Activated CD4-positive, alpha-beta T cell treated with anti-CD3 and anti-CD28 coated beads, Interleukin-2, amount 10 ng/mL, durations not matched to agents 24 days and 14 days (primary cell): Measurements from ENCODE around the gene LEMD1. TPM values are rescaled to one million over a fixed set of nuclear protein-coding genes. Genes with fewer than 3 reads are reported as not detected.
A peak's percentile ranks its signal among the peaks of the same experiment; 100 is the strongest.
"Not testable (repeated sequence)": the region's sequence is repeated elsewhere in the genome, so short reads cannot be mapped to it uniquely, and the experiment has no call there.

Experiments used
- DNase-seq: peaks from one replicate; pipeline ENCODE4 v3.0.0; 2022
- H3K27ac Mint-ChIP-seq: one replicate; pipeline ENCODE4 v1.8.0; 2022; ENCODE audit warnings: mild to moderate bottlenecking, mixed read lengths
- H3K27me3 Mint-ChIP-seq: one replicate; pipeline ENCODE4 v1.8.0; 2022; ENCODE audit warnings: mixed read lengths
- H3K36me3 Mint-ChIP-seq: one replicate; pipeline ENCODE4 v1.8.0; 2022; ENCODE audit warnings: low read depth, mild to moderate bottlenecking, mixed read lengths
- H3K4me1 Mint-ChIP-seq: one replicate; pipeline ENCODE4 v1.8.0; 2021; ENCODE audit warnings: mixed read lengths
- H3K4me3 Mint-ChIP-seq: one replicate; pipeline ENCODE4 v1.8.0; 2022; ENCODE audit warnings: mild to moderate bottlenecking, moderate library complexity, mixed read lengths
- H3K9me3 Mint-ChIP-seq: one replicate; pipeline ENCODE4 v1.8.0; 2021; ENCODE audit warnings: mixed read lengths
- intact Hi-C: fragments of 100-400 bp; cut with micrococcal nuclease; formaldehyde crosslinking; loops from one replicate; pipeline ENCODE4 v1.15.1; 2023
- total RNA-seq: library from RNA; stranded (reverse); gene quantifications from 2 replicates; pipeline ENCODE4 v1.2.3, GENCODE V29; 2022

Gene LEMD1
- total RNA-seq, 1 donor from 2014 or later = 0.47 TPM

DNA sequence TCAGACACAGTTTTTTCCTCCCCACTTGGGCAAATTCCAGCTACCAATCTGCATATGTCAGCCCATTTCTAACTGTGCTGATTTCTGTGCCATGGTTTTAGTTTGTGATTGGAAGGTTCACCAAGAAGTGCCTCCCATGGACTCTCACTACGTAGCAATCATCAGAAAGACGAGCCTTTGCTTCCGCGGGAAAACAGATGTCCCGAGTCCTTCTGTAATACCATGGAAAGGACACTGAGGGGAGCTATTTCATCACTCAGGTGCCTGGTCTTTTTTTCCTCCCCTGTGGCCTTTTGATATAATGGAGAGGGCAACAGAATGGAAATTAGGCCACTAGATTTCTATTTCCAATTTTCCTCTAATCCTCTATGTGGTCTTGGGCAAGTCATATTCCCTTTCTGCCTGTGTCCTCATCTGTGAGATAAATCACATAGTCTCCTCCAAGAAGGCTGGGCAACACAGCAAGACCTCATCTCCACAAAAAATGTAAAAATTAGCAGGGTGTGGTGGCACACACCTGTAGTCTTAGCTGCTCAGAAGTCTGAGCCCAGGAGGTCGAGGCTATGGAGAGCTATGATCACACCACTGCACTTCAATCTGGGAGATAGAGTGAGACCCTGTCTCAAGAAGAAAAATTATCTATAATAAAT, 24.8 kb downstream of the LEMD1 start:
- H3K4me1 Mint-ChIP-seq = no peaks in the 10 kb centered on the region
- DNase-seq = peak; percentile 71
- H3K9me3 Mint-ChIP-seq = no peaks in the 10 kb centered on the region
- no peak overlapping the region for H3K27ac Mint-ChIP-seq
- no peak overlapping the region for H3K4me3 Mint-ChIP-seq
- H3K27me3 Mint-ChIP-seq = peaks cover 30% of the 10 kb centered on the region
- H3K36me3 Mint-ChIP-seq = no peaks in the 10 kb centered on the region
- intact Hi-C loops = loop anchor here (1.0 to 2.0 kb wide), 2 partner anchors 88 to 128 kb away; no protein-coding TSS in a partner anchor

DNA sequence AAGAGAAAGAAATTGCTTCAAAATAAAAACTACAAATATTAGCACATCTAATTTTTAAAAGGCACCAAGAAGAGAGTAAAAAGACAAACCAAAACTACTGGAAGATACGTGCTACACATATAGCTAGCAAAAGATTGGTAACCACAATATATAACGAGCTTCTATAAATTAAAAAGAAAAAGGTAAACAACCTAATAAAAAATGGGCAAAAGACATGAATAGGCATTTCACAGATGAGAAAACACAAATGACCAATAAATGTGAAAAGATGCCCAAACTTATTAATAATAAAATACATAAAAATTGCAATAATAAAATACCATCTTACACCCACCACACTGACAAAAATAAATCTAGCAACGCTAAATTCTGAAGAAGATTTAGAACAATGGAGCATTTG, 26.2 kb downstream of the LEMD1 start:
- Mint-ChIP-seq H3K4me1 (no peaks in the 10 kb centered on the region), H3K27ac (no peak overlapping the region), H3K9me3 (no peaks in the 10 kb centered on the region), H3K36me3 (no peaks in the 10 kb centered on the region), H3K4me3 (no peak overlapping the region), H3K27me3 (peaks cover 34% of the 10 kb centered on the region)
- intact Hi-C loops = loop anchor here (2.0 kb wide), 1 partner anchor 129 kb away; no protein-coding TSS in a partner anchor
- no peak for DNase-seq

- intact Hi-C loops = no loop called here
- no peaks in the 10 kb centered on the region for H3K4me1 Mint-ChIP-seq
- H3K27ac Mint-ChIP-seq = no peak overlapping the region
- H3K9me3 Mint-ChIP-seq = no peaks in the 10 kb centered on the region
- no peak for DNase-seq
- H3K36me3 Mint-ChIP-seq = no peaks in the 10 kb centered on the region
- peaks cover 38% of the 10 kb centered on the region for H3K27me3 Mint-ChIP-seq
- H3K4me3 Mint-ChIP-seq = no peak overlapping the region
Observed at GRCh38 chr1:205392650-205393049, 29.2 kb downstream of the LEMD1 start.

DNA sequence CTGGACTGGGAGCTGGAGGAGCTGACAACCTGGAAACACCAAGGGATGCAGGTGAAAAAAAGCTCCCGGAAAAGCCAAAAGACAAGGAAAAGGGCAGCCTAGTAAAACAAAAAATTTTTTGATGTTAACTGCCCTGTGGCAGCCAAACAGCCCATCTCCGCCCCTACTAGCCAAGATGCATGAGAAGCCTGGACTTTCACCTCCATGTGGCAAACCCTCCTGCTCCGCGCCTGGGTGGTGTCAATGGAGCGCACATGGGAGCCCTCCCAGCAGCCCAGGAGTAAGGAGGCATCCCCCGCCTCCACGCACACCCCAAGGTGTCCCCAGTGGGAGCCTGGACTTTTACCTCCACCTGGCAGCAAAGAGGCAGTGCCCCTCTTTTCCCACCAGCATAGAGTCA, 30.5 kb downstream of the LEMD1 start:
- peaks cover 30% of the 10 kb centered on the region for H3K27me3 Mint-ChIP-seq

GRCh38 chr1:205387845-205388244, 34.0 kb downstream of the LEMD1 start:
- intact Hi-C loops = no loop called here
- no peaks in the 10 kb centered on the region for H3K9me3 Mint-ChIP-seq
- no peak overlapping the region for H3K4me3 Mint-ChIP-seq
- H3K27ac Mint-ChIP-seq = no peak overlapping the region
- H3K4me1 Mint-ChIP-seq = no peaks in the 10 kb centered on the region
- no peaks in the 10 kb centered on the region for H3K36me3 Mint-ChIP-seq
- peaks cover 27% of the 10 kb centered on the region for H3K27me3 Mint-ChIP-seq
- DNase-seq = no peak

More for the DNA sequence above, 30.5 kb downstream of the LEMD1 start:
- H3K36me3 Mint-ChIP-seq = no peaks in the 10 kb centered on the region
- H3K27ac Mint-ChIP-seq = no peak overlapping the region
- intact Hi-C loops = no loop called here
- H3K9me3 Mint-ChIP-seq = no peaks in the 10 kb centered on the region
- no peak overlapping the region for H3K4me3 Mint-ChIP-seq
- DNase-seq = no peak
- H3K4me1 Mint-ChIP-seq = no peaks in the 10 kb centered on the region

GRCh38 chr1:205382990-205383389, 38.9 kb downstream of the LEMD1 start:
- DNase-seq, H3K27ac Mint-ChIP-seq, H3K36me3 Mint-ChIP-seq, intact Hi-C loops, H3K4me1 Mint-ChIP-seq, H3K4me3 Mint-ChIP-seq, H3K9me3 Mint-ChIP-seq: not testable (repeated sequence)
- peaks cover 15% of the 10 kb centered on the region for H3K27me3 Mint-ChIP-seq

DNA sequence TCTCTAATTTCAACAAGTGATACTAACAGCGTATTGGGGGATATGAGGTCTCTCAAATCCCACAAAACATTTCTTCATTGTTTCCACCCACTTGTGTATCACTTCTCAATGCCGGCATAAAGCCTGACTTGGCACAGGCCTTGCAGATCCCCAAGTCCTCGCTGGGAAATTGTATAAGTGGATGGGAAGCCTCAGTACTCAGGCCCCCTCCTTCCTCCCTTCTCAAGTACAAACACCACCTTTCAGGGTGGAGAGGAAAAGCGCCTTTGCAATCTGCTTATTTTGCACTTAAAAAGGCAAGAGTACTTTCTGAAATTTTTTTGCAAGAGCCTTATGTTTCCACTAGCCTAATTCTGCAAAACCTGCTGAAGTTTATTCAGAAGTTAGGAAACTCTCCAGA, 39.3 kb downstream of the LEMD1 start:
- no peak overlapping the region for H3K27ac Mint-ChIP-seq
- peaks cover 18% of the 10 kb centered on the region for H3K27me3 Mint-ChIP-seq
- H3K4me1 Mint-ChIP-seq = no peaks in the 10 kb centered on the region
- intact Hi-C loops = no loop called here
- H3K4me3 Mint-ChIP-seq = no peak overlapping the region
- no peaks in the 10 kb centered on the region for H3K36me3 Mint-ChIP-seq
- no peak for DNase-seq
- no peaks in the 10 kb centered on the region for H3K9me3 Mint-ChIP-seq

- no peaks in the 10 kb centered on the region for H3K9me3 Mint-ChIP-seq
- intact Hi-C loops = no loop called here
- H3K27ac Mint-ChIP-seq = no peak overlapping the region
- no peak for DNase-seq
- no peak overlapping the region for H3K4me3 Mint-ChIP-seq
- H3K36me3 Mint-ChIP-seq = no peaks in the 10 kb centered on the region
- peaks cover 24% of the 10 kb centered on the region for H3K27me3 Mint-ChIP-seq
- no peaks in the 10 kb centered on the region for H3K4me1 Mint-ChIP-seq
Observed at GRCh38 chr1:205381305-205381704, 40.6 kb downstream of the LEMD1 start.

GRCh38 chr1:205380882-205381281, 41.0 kb downstream of the LEMD1 start:
- Mint-ChIP-seq H3K27me3 (peaks cover 28% of the 10 kb centered on the region), H3K4me1 (no peaks in the 10 kb centered on the region), H3K9me3 (no peaks in the 10 kb centered on the region), H3K27ac (no peak overlapping the region), H3K36me3 (no peaks in the 10 kb centered on the region), H3K4me3 (no peak overlapping the region)
- DNase-seq = no peak
- intact Hi-C loops = no loop called here

- H3K27me3 Mint-ChIP-seq = peaks cover 27% of the 10 kb centered on the region
- DNase-seq = no peak
- H3K9me3 Mint-ChIP-seq = no peaks in the 10 kb centered on the region
- peaks cover 7% of the 10 kb centered on the region for H3K4me1 Mint-ChIP-seq
- H3K4me3 Mint-ChIP-seq = no peak overlapping the region
- H3K36me3 Mint-ChIP-seq = no peaks in the 10 kb centered on the region
- no peak overlapping the region for H3K27ac Mint-ChIP-seq
- intact Hi-C loops = no loop called here
Observed at GRCh38 chr1:205379056-205379455, 42.8 kb downstream of the LEMD1 start.

DNA sequence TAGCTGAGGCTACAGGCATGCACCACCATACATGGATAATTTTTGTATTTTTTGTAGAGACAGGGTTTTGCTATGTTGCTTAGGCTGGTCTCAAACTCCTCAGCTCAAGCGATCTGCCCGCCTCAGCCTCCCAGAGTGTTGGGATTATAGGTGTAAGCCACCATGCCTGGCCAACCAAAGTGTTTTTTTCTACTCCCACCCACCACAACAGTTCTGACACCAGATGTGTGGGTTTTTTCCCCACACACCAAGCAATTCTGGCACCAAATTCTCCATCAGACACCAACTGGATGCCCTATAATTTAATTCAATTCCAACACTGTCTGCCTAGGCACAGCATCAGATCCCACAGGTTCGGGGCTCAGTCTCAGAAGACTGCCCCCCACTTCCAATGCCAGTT, 44.5 kb downstream of the LEMD1 start:
- peaks cover 11% of the 10 kb centered on the region for H3K4me1 Mint-ChIP-seq
- no peak overlapping the region for H3K4me3 Mint-ChIP-seq
- no peak overlapping the region for H3K27ac Mint-ChIP-seq
- no peaks in the 10 kb centered on the region for H3K9me3 Mint-ChIP-seq
- no peak for DNase-seq
- intact Hi-C loops = no loop called here
- peaks cover 37% of the 10 kb centered on the region for H3K27me3 Mint-ChIP-seq
- H3K36me3 Mint-ChIP-seq = no peaks in the 10 kb centered on the region

DNA sequence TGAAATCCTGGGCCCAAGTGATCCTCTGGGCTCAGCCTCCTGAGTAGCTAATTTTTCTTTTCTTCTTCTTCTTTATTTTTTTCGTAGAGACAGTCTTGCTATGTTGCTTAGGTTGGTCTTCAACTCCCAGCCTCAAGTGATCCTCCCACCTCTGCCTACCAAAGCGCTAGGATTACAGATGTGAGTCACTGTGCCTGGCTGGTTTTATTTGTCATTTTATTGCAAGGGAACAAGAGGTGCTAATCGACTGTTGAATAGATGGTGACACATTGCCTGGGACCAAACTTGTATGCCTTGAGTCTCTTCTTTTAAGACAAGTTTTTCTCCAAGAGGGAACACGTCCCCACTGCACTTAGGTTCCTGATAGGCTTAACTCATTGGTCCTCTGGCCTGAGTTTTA, 45.1 kb downstream of the LEMD1 start:
- Mint-ChIP-seq H3K36me3 (no peaks in the 10 kb centered on the region), H3K27me3 (peaks cover 41% of the 10 kb centered on the region), H3K4me3 (no peak overlapping the region), H3K27ac (no peak overlapping the region), H3K9me3 (no peaks in the 10 kb centered on the region), H3K4me1 (peaks cover 11% of the 10 kb centered on the region)
- DNase-seq = no peak
- intact Hi-C loops = no loop called here

DNA sequence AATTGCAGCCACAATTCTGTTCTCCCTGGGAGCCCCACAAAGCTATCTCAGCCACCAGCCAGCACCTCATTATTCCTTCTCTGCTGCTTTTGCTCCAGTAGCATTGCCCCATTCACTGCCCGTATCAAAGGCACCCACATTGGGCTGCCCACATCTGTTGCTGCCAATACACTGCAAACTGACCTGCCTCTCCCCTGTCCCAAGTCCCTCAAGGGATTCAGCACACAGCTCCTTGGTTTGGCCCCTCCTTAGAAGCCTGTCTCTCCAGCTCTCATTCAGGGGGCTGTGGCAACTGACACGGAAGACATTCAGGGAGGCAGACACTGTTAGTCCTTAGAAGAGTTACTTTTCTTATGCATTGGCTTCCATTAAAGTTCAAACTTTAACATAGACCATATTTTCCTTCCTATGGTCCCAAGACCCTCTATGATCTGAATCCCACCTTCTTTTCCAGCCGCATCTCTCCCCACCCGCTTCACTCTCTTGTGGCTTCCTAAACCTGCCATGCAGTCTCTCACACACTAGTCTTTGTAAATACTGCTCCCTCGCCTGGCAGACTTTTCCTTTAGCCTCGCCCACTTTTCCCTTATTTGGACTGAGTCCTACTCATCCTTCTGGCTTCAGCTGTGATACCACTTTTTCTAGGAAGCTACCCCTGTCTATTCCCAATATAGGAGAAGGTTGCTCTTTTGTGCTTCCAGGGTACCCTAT, 45.9 kb downstream of the LEMD1 start:
- intact Hi-C loops = no loop called here
- Mint-ChIP-seq H3K9me3 (no peaks in the 10 kb centered on the region), H3K27me3 (peaks cover 41% of the 10 kb centered on the region), H3K4me3 (no peak overlapping the region), H3K27ac (no peak overlapping the region), H3K4me1 (peaks cover 11% of the 10 kb centered on the region), H3K36me3 (no peaks in the 10 kb centered on the region)
- DNase-seq = no peak

- H3K9me3 Mint-ChIP-seq = no peaks in the 10 kb centered on the region
- intact Hi-C loops = no loop called here
- DNase-seq = no peak
- peaks cover 44% of the 10 kb centered on the region for H3K27me3 Mint-ChIP-seq
- H3K4me1 Mint-ChIP-seq = peaks cover 11% of the 10 kb centered on the region
- H3K27ac Mint-ChIP-seq = no peak overlapping the region
- no peaks in the 10 kb centered on the region for H3K36me3 Mint-ChIP-seq
- H3K4me3 Mint-ChIP-seq = no peak overlapping the region
Observed at GRCh38 chr1:205374210-205375078, 47.4 kb downstream of the LEMD1 start.
